Activated CD4-positive, alpha-beta T cell treated with anti-CD3 and anti-CD28 coated beads for 1 hour (primary cell): ENCODE measurements around the gene CWC25.
"Not testable (repeated sequence)": the region's sequence is repeated elsewhere in the genome, so short reads cannot be mapped to it uniquely, and the experiment has no call there.

ENCODE experiments used
- DNase-seq: peaks from one replicate; pipeline ENCODE4 v3.0.0-alpha.2; 2020

Gene CWC25

DNA sequence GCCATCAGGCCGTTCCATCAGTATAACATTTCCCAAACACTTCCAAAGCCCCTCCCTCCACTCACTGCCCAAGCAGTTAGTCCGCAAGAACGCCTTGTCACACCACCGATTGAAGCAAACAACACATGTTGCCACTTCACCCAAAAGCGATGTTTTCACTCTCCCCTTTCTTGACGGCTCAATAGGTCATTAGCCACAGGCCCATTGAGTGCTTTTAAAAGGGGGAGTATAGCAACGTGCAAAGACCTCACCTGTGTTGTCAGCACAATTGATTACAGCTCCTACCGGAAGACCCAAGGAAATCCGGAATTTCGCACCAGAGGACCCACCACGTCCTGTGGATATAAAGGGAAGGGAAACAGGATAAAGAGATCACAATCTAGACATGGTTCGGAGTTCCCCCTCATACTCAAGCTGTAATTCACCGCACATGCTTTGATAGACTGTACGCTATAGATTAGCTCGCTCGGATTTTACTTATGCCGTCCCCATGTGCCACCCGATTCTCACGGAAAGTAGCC lies 27.7 kb upstream of the CWC25 start:
- DNase-seq, result no peak

DNA sequence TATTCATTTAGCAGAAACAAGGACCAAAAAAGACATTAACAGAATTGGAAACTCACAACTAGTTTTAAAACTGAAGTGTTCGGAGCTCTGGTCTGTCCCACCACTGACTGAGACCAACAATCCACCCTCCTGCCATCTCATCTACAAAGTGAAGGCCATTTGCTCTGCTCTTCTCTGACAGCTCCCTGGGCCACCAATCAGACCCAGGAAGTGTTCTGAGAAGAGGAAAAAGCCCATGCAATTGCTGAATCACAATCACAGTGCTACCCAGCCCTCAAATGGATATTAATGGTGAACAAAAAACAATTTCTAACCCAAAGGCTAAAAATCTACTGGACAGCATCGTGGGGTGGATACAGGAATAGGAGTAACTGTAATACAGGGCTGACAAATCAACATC lies 26.3 kb upstream of the CWC25 start:
- no peak for DNase-seq

DNA sequence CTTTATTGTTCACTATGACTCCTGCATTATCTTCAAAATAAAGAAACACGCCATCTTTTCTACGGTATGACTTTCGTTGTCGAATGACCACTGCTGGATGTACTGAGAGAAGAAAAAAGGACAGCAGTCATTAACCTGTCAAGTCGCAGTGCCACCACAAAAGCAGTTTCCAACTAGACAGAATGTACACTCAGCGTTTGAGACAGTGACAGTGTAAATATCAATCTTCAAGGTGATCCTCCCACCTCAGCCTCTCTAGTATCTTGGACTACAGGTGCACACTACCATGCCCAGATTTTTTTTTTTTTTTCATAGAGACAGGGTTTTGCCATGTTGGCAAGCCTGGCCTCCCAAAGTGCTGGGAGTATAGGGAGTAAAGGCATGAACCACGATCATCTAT lies 25.3 kb upstream of the CWC25 start:
- no peak for DNase-seq

DNA sequence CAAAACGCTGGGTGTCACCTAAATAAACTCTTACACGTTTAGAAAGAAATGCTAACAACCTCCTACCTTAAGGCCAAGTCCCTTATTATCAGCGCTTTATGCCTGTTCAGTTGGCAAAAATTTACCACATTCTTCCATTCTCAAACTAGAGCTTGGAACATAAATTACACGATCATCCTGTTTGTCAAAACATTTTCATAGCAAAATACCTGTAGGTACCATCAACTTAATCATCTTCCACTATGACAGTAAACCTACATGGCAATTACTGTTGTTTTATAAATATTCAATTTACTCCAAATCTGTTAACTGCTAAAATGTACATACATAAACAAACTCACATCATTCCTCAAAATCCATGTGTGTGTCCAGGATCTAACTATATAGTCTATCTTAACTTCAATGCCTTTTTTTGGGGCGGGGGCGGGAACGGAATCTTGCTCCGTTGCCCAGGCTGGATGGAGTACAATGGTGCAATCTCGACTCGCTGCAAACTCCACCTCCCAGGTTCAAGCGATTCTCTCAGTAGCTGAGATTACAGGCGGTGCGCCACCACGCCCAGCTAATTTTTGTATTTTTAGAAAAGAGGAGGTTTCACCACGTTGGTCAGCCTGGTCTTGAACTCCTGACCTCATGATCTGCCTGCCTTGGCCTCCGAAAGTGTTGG lies 24.0 kb upstream of the CWC25 start:
- DNase-seq, result no peak

DNA sequence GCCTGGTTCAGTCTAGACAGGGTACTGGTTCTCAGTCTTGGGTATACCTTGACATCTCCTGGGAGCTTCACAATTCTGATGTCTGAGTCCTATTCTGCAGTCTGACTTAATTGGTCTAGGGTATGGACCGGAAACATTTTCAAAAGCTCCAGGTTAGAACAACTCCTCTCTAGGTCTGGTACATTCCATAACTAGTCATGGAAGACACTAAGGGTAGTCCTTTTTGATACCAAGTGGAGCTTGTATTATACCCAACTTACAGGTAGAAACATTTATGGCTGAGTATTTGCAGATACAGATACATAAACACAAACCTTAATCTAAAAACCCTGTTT lies 23.4 kb upstream of the CWC25 start:
- no peak for DNase-seq

DNA sequence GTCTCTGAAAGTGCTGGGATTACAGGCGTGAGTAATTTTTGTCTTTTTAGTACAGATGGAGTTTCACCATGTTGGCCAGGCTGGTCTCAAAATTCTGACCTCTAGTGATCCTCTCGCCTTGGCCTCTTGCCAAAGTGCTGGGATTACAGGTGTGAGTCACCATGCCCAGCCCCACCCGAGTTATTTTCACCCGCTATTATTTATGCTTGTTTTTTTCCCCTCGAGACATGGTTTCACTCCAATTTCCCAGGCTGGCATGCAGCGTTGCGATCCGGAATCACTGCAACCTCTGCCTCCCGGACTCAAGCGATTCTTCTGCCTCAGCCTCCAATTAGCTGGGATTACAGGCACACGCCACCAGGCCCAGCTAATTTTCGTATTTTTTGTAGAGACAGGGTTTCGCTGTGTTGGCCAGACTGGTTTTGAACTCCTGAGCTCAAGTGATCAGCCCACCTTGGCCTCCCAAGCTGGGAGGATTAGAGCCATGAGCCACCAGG lies 19.2 kb upstream of the CWC25 start:
- DNase-seq, result no peak

DNA sequence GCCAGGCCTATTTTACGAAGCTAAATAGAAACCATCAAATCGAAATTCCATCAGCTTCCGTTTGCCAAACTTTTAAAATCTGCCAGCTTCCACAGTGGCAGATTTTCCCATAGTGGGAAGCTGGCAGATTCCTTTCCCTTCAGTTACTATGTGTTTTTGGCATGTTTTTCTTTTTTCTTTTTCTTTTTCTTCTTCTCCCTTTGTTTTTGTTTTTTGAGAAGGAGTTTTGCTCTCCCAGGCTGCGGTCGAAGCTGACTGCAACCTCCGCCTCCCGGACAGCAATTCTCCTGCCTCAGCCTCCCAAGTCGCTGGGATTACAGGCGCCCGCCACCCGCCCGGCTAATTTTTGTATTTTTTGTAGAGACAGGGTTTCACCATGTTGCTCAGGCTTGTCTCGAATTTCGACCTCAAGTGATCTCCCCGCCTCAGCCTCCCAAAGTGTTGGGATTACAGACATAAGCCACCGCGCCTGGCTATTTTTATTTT lies 684 bp upstream of the CWC25 start:
- no peak for DNase-seq

DNA sequence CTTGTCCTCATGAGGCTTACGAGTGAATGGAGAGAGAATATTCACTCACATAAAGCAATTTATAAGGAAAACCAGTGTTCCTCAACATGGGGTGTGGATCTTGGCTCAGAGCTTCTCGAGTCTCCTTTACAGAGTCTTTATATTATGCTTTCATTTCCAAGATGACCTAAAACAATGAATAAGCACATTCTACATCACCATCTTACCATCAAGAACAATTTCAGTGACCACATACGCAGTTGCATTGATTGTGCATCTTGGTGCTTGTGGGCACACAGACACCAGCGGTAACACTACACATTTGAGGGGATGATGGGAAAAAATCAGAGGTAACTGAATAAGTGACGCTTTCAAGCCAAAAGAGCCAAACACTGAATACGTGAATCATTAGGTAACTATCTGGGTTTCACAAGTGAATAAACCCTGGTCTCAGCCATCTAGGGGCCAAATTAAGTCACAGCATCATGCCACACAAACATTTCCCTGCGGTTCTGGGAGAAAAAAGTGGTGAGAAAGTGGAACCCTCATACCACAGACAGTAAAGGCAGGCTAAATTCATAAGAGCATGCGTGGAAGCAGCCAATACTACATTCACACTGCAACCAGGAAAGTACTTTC lies 9.4 kb downstream of the CWC25 start:
- no peak for DNase-seq

DNA sequence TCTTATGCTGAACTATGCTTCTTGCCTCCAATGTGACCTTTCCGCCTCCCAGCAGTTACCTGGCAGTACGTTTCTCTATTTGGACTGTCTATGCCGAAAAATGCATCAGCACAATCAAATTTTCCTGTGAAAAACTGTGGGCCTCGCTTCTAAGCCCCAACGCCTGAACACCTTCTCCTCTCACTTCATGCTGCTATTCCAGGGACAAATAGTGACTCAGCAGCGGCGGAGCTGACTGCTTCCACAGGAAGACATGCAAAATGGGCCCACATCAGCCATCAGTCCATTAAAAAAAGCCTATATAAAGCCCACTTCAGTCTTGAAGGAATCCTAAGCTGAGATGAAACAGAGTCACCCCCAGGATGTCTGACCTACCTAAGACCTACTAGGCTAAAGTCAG lies 15.3 kb downstream of the CWC25 start:
- no peak for DNase-seq

DNA sequence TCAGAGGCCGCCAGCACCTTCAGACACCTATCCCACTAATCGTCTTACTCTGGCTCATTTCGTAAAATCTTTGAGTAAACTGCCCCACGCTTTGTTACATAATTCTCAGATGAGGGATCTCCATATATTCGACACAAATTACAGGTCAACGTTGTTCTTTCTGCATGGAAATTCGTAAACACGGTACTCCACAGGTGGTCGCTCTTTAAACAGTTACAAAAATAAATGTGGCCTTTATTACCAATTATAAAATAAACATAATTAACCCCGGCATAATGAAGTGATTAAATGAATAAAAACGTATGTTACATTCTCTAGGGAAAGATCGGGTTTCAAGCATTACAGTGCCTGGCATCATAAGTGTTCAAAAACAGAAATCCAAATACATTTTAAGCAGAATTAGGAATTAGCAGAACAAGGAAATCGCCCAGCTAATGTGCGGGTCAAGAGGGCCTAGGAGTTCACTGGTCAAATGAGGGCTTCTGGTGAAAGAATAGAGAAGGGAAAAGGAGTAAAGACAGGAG lies 24.8 kb downstream of the CWC25 start:
- DNase-seq, result no peak

DNA sequence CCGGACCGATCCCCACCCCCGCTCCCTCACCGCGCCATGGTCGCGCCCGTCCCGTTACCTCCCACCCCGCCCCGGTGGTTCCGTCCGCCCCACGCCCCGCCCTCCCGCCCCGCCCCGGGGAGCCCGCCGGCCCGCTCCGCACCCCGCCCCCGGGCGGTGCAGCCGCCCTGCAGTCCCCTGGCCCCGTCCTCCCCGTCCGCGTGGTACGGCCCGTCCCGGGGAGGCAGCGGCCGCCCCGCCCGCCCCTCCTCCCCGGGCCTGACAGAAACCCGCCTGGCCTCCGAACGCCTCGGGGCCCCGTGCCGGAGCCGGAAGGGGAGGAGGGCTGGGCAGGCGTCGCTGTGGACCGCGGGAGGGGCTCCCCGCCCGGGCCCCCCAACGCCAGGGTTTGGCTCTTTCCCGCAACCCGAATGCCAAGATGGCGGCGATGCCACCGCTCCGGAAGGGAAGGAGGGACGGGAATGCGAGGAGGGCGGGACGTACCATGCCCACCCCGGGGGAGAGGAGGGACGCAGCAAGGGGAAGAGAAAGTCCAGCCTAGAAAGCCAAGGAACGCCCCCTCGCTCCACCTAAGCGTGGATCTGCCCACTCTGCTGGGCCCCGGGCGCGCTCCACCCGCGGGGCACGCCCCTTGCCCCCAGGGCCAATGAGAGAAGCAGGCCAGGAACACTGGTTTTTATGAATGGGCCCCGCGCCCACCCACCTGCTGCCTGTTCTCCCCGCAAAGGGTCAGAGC lies 25.5 kb downstream of the CWC25 start, which contains the start of gene PIP4K2B:
Gene PIP4K2B, minus strand, starts transcription at position 56 of the 736 bp plus-strand sequence. CDS start 132 bp downstream, outside the sequence.
- peak; percentile 71 for DNase-seq

DNA sequence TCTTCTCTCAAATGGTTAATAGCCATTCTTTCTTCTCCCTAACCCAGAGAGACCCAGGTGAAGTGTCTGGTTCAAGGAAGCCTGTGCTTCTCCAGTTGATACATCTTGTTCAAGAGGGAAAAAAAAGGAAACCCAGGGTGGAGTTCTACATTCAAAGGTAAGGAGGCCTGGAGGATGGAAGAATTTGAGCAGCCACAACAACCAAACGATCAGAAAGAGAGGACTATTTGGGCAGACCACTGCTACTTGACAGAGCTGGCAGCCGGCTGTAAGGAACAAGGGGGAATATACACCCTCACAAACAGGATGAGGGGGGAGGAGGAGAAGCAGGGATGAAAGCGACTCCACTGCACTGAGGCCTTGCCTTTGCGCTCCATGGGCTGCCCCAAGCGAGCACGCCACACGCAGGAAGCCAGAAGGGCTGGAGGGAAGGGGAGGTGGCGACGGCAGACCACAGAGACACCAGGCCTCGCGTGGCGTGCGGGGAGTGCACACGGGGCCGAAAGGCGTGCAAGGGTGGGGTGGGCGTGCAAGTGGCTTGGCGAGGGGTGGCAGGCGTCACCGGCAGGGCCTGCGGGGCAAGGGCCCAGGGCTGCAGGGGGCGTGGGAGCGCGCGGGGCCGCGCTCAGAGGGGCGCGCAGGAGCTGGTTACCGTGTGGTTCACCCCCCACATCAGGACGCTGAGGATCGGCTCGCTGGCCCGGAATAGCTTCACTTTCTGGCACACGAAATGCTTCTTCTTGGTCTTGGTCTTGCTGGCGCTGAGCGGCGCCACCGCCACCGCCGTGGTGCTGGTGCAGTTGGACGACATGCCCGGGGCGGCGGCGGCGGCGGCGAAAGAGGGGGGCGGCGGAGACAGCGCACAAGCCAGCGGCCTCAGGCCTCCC lies 26.3 kb downstream of the CWC25 start:
- DNase-seq, result no peak

DNA sequence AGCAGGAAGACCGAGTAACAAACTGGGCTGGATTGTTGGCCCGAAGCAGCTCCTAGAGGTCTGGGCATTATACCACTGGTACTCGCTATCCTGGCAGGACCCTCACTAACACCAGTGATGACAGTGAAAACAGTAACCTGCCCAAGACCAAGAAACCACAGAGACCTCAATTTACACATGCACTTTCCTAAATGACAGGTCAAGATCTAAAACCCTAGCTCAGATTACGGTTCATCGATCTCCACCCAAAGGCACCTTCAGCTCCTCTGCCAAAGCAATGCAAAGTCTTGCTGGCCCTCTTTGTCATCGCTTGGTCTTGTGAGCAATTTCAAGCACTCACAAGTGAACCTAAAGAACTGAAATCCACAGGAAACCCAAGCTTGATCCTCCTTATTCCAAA lies 27.3 kb downstream of the CWC25 start:
- no peak for DNase-seq

DNA sequence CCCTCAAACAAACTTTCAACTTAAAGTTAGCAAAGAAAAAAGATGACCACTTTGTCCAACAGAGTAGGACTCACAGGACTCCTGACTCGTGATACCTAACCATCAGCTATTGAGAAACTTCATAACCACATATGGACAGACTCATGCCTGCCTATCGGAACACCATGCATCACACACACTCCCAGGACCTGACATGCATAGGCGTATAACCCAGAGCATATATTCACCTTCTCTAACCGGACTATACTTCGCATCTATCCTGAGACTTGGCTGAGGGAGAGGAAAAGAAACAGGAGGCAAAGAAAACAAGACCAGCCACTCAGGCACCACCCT lies 28.0 kb downstream of the CWC25 start:
- DNase-seq, result no peak

DNA sequence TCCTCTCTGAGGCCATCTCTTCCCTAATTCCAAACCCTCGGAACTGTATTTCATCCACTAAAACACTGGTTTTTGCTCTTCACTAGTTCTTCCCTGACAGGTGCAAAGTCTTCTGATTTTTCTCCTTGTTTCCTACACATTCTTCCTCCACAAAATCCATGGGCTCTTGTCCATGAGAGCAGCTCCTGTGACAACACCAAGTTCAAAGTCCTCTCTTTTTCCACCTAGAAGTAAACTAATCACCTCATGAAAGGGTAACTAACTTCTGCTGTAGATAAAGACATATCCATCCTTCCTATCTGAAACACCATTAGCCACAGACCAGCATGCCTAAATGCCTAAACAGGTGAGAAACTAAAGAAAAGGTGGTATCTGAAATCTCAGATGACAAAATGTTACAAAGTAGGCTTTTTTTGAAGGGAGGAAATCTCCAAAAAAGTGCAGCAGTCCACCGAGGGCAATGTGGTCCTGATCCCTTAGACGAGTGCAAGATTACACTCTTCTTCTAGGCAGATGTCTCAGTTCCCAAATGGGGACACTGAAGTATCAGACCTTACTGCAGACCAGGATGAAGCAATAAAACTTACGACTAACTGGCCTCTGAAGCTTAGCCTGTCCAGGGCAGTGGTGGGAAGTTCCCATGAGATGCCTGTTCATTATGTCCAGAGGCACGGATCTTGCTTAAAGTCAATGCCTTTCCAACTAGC lies 28.5 kb downstream of the CWC25 start:
- no peak for DNase-seq

DNA sequence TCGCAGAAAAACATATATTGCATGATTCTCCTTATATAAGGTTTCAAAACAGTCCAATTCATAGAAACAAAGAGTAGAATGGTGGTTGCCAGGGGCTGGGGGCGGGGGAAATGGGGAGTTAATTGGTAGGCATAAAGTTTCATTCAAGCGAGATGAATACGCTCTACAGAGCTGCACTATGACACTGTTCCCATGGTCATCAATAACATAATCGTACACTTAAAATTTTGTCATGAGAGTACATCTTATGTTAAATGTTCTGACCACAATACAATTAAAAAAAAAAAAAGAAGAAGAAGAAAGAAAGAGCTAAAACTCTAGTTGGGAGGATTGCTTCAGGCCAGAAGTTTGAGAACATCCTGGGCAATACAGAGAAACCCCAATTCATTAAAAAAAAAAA lies 30.9 kb downstream of the CWC25 start:
- DNase-seq, result no peak

DNA sequence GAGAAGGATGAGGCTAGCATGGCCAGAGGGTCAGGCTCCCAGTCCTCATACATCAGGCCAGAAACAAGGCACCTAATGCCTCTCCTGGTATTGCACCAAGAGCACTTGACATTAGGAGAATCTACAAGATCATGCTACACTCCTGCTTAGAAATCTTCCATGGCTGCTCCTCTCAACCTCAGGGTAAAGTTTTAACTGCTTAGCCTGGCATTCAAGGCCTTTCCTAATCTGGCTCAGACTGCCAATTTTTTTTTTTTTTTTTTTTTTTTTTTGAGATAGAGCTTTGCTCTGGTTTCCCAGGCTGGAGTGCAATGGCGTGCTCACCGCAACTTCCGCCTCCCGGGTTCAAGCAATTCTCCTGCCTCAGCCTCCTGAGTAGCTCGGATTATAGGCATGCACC lies 34.0 kb downstream of the CWC25 start:
- DNase-seq, result no peak

DNA sequence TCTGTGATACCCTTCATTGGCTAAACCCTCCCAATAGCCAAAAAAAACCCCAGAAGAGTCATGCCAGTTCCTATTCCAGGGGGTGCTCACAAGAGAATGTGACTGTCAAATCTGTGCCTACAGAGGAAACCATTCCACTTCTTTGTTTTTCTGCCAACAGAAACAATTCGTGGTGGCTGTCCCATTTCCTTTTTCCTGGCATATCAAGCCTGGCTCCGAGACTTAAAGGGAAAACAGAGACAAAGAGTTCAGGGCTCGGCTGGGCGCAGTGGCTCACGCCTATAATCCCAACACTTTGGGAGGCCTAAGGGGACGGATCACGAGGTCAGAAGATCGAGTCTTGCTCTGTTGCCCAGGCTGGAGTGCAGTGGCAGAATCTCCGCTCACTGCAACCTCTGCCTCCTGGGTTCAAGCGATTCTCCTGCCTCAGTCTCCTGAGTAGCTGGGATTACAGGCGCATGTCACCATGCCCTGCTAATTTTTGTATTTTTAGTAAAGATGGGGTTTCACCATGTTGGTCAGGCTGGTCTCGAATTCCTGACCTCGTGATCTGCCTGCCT lies 34.9 kb downstream of the CWC25 start:
- DNase-seq, result not testable (repeated sequence)

DNA sequence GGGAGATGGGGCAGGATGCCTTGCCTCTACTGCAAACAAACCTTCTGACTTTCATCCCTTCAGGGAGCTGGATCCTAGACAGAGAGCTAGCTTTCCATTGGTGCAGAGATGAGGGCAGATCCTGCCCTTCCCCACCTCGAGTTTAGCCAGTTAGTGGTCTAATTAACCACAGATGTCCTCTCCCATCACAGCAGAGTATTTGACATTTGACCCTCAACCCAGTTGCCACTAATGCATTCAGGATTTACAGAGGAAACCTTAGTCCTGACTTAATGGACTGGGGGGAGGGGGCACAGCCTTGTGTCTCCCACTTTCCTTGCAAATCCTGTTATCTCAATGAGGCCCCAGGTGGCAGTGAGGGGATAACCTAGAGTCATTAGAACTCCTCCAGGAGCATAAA lies 35.9 kb downstream of the CWC25 start:
- DNase-seq, result no peak

DNA sequence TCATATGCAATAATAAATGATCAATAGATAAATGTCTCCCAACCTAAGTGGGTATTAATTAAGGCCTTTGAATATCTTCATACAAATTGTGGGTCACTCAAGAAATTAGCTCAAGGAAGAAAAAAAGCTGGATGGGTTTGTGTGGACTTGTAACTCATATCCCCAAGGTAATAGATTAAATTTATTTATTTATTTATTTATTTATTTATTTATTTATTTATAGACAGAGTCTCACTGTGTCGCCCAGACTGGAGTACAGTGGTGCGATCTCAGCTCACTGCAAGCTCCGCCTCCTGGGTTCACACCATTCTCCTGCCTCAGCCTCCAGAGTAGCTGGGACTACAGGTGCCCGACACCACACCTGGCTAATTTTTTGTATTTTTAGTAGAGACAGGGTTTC lies 37.1 kb downstream of the CWC25 start:
- not testable (repeated sequence) for DNase-seq

DNA sequence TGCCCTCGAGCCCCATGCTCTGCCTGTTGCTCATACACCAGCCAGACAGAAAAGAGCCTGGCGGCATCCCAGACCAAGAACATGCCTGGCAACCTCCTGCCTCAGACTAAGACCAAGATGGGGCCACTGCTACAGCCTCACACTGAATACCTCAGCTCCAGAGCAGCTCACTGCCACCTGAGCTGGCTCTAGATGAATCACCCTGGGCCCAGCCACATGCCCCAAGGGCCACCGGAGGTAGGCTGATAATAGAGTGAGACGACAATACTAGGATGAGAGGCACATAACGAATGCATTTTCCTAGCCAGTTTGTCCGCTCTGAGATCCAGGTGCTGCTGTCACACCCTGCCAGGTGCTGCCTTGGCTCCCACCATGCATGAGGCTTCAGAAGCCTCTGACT lies 38.7 kb downstream of the CWC25 start:
- no peak for DNase-seq

DNA sequence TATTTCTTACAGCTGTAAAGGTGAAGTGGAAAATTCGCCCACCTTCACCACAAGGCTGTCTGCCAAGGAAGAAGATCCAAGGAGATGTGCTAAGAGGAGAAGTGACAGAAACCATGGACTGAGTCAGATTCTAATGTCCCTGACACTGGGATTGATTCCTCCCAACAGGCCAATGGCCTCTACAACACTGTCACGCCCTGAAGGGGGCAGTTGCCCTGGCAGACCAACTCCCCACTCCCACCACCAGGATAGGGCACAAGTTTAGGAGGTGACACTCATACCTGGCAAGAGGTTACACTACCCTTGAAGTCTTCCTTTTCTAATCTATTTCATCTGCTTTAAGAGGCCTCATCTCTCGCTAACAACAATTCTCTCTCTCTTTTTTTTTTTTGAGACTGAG lies 41.9 kb downstream of the CWC25 start:
- DNase-seq, result no peak
